ENCODE data around the gene HS6ST1.
"Not testable (repeated sequence)": the region's sequence is repeated elsewhere in the genome, so short reads cannot be mapped to it uniquely, and the experiment has no call there.

DNA sequence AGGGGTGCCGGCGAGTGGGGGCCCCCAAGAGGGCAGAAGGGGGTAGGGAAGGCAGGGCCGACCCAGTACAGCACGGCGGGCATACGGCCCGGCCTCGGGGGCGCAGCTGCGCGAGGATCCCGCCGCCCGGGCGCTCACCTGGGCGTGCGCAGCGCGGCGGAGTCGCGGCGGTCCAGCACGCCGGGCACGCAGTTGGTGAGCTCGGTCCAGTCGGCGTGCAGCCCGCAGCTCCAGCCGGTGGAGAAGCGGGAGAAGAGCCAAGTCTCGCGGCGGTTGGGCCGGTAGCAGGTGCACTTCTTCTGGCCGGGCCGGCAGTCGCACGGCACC lies 806 bp downstream of the HS6ST1 start:
- TF ChIP-seq, protein P1, sequence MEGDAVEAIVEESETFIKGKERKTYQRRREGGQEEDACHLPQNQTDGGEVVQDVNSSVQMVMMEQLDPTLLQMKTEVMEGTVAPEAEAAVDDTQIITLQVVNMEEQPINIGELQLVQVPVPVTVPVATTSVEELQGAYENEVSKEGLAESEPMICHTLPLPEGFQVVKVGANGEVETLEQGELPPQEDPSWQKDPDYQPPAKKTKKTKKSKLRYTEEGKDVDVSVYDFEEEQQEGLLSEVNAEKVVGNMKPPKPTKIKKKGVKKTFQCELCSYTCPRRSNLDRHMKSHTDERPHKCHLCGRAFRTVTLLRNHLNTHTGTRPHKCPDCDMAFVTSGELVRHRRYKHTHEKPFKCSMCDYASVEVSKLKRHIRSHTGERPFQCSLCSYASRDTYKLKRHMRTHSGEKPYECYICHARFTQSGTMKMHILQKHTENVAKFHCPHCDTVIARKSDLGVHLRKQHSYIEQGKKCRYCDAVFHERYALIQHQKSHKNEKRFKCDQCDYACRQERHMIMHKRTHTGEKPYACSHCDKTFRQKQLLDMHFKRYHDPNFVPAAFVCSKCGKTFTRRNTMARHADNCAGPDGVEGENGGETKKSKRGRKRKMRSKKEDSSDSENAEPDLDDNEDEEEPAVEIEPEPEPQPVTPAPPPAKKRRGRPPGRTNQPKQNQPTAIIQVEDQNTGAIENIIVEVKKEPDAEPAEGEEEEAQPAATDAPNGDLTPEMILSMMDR (IDR thresholded peaks at IDR 0.05; ENCODE audit: low read length): not testable (repeated sequence)
- not testable (repeated sequence) for TF ChIP-seq EZH2 (IDR thresholded peaks at IDR 0.05; ENCODE audit: borderline replicate concordance, low read length)

Data from OCI-LY1 (cell line).